ENCODE data around the gene PDE8A.

GRCh38 chr15:85120351-85121113, 138.9 kb downstream of the PDE8A start:
- TF ChIP-seq TCF7 (IDR thresholded peaks at IDR 0.05; ENCODE audit: borderline replicate concordance) (no peak), PML (IDR thresholded peaks at IDR 0.05; ENCODE audit: low read length) (no peak), CTCF (IDR thresholded peaks at IDR 0.05 in 2 of 3, conservative IDR thresholded peaks at IDR 0.05 in 1 of 3; ENCODE audit: control insufficient read depth in 2 of 3, extremely low read depth in 1 of 3, insufficient read depth in 1 of 3, low read depth in 3 of 3, low read length in 3 of 3) (no peak), FOXM1 (IDR thresholded peaks at IDR 0.05; ENCODE audit: low read depth, low read length) (no peak), BACH1 (IDR thresholded peaks at IDR 0.05; ENCODE audit: borderline replicate concordance) (no peak), ZNF622 (IDR thresholded peaks at IDR 0.05) (no peak)
